Measurements from ENCODE around the gene TOB1.

TOB1 gene

DNA sequence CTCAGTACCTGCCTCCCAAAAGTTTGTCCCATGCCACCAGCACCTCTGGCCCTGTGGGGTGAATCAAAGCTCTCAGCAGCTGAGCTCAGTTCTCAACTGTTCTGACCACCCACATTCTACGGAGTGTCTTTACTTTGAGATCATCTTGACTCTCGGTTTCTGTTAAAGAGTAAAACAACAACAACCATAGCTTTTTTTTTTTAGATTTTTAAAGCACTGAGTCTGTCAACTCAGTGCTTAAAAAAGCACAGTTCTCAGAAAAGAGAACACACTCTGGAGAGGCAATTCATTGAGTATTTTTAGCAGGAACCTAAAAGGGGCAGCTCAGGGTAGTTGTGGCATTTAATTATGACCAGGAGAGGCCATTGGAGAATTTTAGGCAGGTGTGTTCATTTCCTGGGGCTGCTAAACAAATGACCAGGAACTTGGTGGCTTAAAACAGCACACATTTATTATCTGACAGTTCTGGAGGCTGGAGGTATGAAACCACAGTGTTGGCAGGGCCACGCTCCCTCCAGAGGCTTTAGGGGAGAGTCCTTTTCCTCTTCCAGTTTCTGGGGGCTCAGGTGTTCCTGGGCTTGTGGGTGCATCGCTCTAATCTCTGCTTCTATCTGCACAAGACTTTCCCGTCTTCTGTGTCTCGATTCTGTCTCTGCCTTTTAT is 37.5 kb downstream of the TOB1 start:
- DNase-seq (ENCODE audit: low read depth, low spot score) = no peak
- no peaks in the 10 kb centered on the region for H3K9me3 ChIP-seq (ENCODE audit: control insufficient read depth, insufficient read depth, low read length)
- no CpG with 5 or more reads among the region's 6 CpGs for WGBS (ENCODE audit: insufficient coverage, insufficient read length)

DNA sequence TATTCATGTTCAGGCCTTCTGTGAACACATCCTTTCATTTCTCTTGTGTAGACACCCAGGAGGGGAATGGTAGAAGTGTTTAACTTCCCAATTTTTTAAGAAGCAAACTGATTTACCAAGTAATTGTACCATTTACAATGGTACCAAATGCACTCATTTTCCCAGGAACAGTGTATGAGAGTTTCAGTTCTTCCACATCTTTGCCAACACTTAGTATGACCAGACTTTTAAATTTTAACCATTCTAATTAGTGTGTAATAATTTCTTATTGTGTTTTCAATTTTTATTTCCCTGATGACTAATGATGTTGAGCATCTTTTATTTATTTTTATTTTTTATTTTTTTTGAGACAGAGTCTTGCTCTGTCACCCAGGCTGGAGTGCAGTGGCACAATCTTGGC is 41.0 kb downstream of the TOB1 start:
- H3K27me3 ChIP-seq (ENCODE audit: control insufficient read depth, insufficient read depth, low read length) = no peaks in the 10 kb centered on the region
- H3K4me1 ChIP-seq (ENCODE audit: control insufficient read depth, insufficient read depth, low read length) = peaks cover 2% of the 10 kb centered on the region; the same call in 1 of the 2 replicates
- H3K9me3 ChIP-seq (ENCODE audit: control insufficient read depth, insufficient read depth, low read length) = no peaks in the 10 kb centered on the region
- H3K36me3 ChIP-seq (ENCODE audit: control insufficient read depth, insufficient read depth, low read length) = no peaks in the 10 kb centered on the region
- DNase-seq (ENCODE audit: low read depth, low spot score) = no peak
- H3K4me3 ChIP-seq (ENCODE audit: low read length) = no peak overlapping the region
- no peak overlapping the region for H3K27ac ChIP-seq (ENCODE audit: low read length)

More for the DNA sequence above, 37.5 kb downstream of the TOB1 start:
- H3K27me3 ChIP-seq (ENCODE audit: control insufficient read depth, insufficient read depth, low read length) = no peaks in the 10 kb centered on the region
- H3K4me1 ChIP-seq (ENCODE audit: control insufficient read depth, insufficient read depth, low read length) = peaks cover 8% of the 10 kb centered on the region
- no peak overlapping the region for H3K27ac ChIP-seq (ENCODE audit: low read length)
- H3K4me3 ChIP-seq (ENCODE audit: low read length) = no peak overlapping the region
- no peaks in the 10 kb centered on the region for H3K36me3 ChIP-seq (ENCODE audit: control insufficient read depth, insufficient read depth, low read length)

DNA sequence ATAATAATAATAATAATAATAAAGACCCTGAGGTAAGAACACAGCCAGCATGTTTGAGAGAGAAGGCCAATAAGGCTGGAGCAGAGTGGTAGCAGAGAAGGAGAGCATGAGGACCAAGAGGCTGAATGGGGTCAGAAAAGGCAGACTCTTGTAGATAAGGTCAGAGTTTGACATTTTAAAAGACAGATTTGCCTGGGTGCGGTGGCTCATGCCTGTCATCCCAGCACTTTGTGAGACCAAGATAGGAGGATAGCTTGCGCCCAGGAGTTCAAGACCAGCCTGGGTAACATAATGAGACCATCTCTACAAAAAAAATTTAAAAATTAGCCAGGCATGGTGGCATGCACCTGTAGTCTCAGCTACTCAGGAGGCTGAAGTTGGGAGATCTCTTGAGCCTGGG is 41.7 kb downstream of the TOB1 start:
- H3K36me3 ChIP-seq (ENCODE audit: control insufficient read depth, insufficient read depth, low read length) = no peaks in the 10 kb centered on the region
- no CpG with 5 or more reads among the region's 2 CpGs for WGBS (ENCODE audit: insufficient coverage, insufficient read length)

DNA sequence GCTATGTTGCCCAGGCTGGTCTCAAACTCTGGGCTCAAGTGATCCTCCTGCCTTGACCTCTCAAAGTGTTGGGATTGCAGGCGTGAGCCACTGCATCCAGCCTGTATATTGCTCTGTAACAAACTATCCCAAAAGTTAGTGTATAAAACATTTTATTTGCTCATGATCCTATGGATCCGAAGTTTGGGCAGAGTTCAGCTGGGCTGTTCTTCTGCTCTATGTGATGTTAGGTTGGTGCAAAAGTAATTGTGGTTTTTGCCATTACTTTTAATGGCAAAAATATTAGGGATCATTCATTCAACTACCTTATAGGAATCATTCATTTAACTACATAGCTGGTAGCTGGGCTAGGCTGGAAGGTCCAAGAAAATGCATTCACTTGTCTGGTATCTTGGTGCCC is 43.6 kb downstream of the TOB1 start:
- DNase-seq (ENCODE audit: low read depth, low spot score) = no peak
- H3K27ac ChIP-seq (ENCODE audit: low read length) = no peak overlapping the region
- no peak overlapping the region for H3K4me3 ChIP-seq (ENCODE audit: low read length)
- no CpG with 5 or more reads among the region's 2 CpGs for WGBS (ENCODE audit: insufficient coverage, insufficient read length)
- H3K27me3 ChIP-seq (ENCODE audit: control insufficient read depth, insufficient read depth, low read length) = no peaks in the 10 kb centered on the region
- no peaks in the 10 kb centered on the region for H3K36me3 ChIP-seq (ENCODE audit: control insufficient read depth, insufficient read depth, low read length)
- no peaks in the 10 kb centered on the region for H3K9me3 ChIP-seq (ENCODE audit: control insufficient read depth, insufficient read depth, low read length)
- H3K4me1 ChIP-seq (ENCODE audit: control insufficient read depth, insufficient read depth, low read length) = peaks cover 1% of the 10 kb centered on the region; the same call in 1 of the 2 replicates

More for the DNA sequence above, 41.7 kb downstream of the TOB1 start:
- no peak for DNase-seq (ENCODE audit: low read depth, low spot score)
- Histone ChIP-seq H3K4me3 (ENCODE audit: low read length) (no peak overlapping the region), H3K27ac (ENCODE audit: low read length) (no peak overlapping the region), H3K27me3 (ENCODE audit: control insufficient read depth, insufficient read depth, low read length) (no peaks in the 10 kb centered on the region), H3K4me1 (ENCODE audit: control insufficient read depth, insufficient read depth, low read length) (peaks cover under 1% of the 10 kb centered on the region; the same call in 1 of the 2 replicates), H3K9me3 (ENCODE audit: control insufficient read depth, insufficient read depth, low read length) (no peaks in the 10 kb centered on the region)

DNA sequence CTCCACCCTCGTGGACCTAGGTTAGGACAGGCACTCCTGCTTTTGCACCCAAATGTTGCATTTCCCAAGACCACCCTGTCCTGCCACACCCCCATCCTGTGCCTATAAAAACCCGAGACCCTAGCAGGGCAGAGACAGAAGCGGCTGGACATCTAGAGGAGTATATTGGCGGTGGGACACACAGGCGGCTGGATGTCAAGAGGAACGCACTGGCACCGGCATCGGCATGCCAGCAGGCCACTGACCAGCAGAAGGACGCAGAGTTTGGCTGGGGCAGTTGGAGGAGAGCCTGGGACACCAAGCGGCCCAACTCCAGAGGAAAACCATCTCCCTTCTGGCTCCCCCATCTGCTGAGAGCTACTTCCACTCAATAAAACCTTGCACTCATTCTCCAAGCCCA is 45.5 kb downstream of the TOB1 start:
- no peak overlapping the region for H3K4me3 ChIP-seq (ENCODE audit: low read length)
- no CpG with 5 or more reads among the region's 10 CpGs for WGBS (ENCODE audit: insufficient coverage, insufficient read length)
- H3K9me3 ChIP-seq (ENCODE audit: control insufficient read depth, insufficient read depth, low read length) = no peaks in the 10 kb centered on the region
- H3K27me3 ChIP-seq (ENCODE audit: control insufficient read depth, insufficient read depth, low read length) = no peaks in the 10 kb centered on the region
- H3K4me1 ChIP-seq (ENCODE audit: control insufficient read depth, insufficient read depth, low read length) = peaks cover 3% of the 10 kb centered on the region; the same call in 1 of the 2 replicates
- no peak for DNase-seq (ENCODE audit: low read depth, low spot score)
- no peak overlapping the region for H3K27ac ChIP-seq (ENCODE audit: low read length)
- no peaks in the 10 kb centered on the region for H3K36me3 ChIP-seq (ENCODE audit: control insufficient read depth, insufficient read depth, low read length)

DNA sequence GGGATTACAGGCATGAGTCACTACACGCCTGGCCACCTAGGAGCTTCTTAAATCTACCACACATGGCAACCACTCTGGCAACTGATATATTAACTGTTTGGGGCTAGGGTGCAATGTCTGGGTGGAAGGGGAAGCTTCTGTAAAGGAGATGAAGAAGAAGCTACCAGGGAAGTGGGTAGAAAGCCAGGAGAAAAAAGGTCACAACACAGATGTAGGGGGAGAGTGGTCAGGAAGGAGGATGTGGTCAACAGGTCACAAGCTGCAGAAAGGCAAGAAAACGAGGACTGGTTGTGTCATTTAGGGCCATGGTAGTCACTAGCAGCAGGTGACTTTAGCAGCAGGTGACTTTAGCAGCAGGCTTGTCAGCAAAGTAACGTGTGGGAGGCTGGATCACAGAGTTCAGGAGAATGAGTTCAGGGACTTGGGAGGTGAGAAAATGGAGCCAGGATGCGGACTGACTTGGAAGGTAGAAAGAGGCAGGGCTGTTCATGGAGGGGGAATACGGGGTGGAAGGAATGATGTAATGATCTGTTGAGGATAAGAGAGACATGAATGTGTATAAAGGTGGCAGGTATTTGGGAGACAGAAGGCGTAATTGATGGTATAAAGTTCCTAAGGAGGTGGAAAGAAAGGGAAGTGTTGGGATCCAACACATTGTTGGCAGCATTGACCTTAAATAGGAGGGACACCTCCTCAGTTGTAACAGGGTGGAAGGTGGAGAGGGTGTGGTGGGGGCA is 47.1 kb downstream of the TOB1 start:
- DNase-seq (ENCODE audit: low read depth, low spot score) = no peak
- Histone ChIP-seq H3K9me3 (ENCODE audit: control insufficient read depth, insufficient read depth, low read length) (no peaks in the 10 kb centered on the region), H3K27me3 (ENCODE audit: control insufficient read depth, insufficient read depth, low read length) (no peaks in the 10 kb centered on the region), H3K27ac (ENCODE audit: low read length) (no peak overlapping the region), H3K4me1 (ENCODE audit: control insufficient read depth, insufficient read depth, low read length) (peaks cover 3% of the 10 kb centered on the region; the same call in 1 of the 2 replicates), H3K36me3 (ENCODE audit: control insufficient read depth, insufficient read depth, low read length) (no peaks in the 10 kb centered on the region), H3K4me3 (ENCODE audit: low read length) (no peak overlapping the region)
- 100% methylated on average over 1 of the region's 6 CpGs for WGBS (ENCODE audit: insufficient coverage, insufficient read length)

DNA sequence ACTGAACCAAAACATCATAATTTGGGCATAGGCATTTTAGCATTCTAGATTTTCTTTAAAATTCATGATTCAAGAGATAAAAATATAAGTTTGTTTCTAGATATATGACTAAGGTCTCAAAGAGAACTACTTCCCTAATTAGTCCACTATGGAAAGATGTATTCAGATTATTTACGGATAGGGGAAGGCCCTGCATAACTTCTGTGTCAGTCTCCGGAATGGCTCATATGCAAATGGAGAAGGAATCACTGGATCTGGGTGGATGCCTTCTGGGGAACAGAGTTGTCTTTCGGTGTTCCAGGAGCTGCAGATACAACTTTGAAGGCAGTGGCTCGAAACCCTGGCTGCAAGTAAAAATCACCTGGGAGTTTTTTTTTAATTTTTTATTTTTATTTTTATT is 47.9 kb downstream of the TOB1 start:
- WGBS (ENCODE audit: insufficient coverage, insufficient read length) = no CpG with 5 or more reads among the region's 4 CpGs
- Histone ChIP-seq H3K4me1 (ENCODE audit: control insufficient read depth, insufficient read depth, low read length) (peaks cover 3% of the 10 kb centered on the region; the same call in 1 of the 2 replicates), H3K27ac (ENCODE audit: low read length) (no peak overlapping the region), H3K36me3 (ENCODE audit: control insufficient read depth, insufficient read depth, low read length) (no peaks in the 10 kb centered on the region), H3K4me3 (ENCODE audit: low read length) (no peak overlapping the region), H3K9me3 (ENCODE audit: control insufficient read depth, insufficient read depth, low read length) (no peaks in the 10 kb centered on the region), H3K27me3 (ENCODE audit: control insufficient read depth, insufficient read depth, low read length) (no peaks in the 10 kb centered on the region)
- DNase-seq (ENCODE audit: low read depth, low spot score) = no peak

DNA sequence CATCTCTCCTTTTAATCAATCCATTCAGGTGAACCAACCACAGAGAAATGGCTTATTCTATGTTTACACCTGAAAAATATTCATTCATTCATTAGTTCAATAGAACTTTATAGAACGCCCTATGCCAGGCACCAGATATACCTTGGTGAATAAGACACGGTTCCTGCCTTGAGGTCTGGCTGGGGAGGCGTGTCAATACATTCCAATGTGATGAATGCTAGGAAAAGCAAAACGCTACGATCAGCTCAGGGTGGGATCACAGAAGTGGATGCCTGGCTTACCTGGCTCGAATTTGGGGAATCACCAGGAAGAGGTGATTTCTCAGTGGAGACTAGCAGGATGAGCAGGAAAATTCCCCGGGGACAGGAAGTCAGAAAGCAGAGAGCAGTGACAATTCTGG is 48.3 kb downstream of the TOB1 start:
- no peak for DNase-seq (ENCODE audit: low read depth, low spot score)
- H3K27me3 ChIP-seq (ENCODE audit: control insufficient read depth, insufficient read depth, low read length) = no peaks in the 10 kb centered on the region
- H3K4me1 ChIP-seq (ENCODE audit: control insufficient read depth, insufficient read depth, low read length) = peaks cover 3% of the 10 kb centered on the region; the same call in 1 of the 2 replicates
- no peaks in the 10 kb centered on the region for H3K36me3 ChIP-seq (ENCODE audit: control insufficient read depth, insufficient read depth, low read length)
- no peak overlapping the region for H3K4me3 ChIP-seq (ENCODE audit: low read length)
- no peaks in the 10 kb centered on the region for H3K9me3 ChIP-seq (ENCODE audit: control insufficient read depth, insufficient read depth, low read length)
- H3K27ac ChIP-seq (ENCODE audit: low read length) = no peak overlapping the region
- WGBS (ENCODE audit: insufficient coverage, insufficient read length) = no CpG with 5 or more reads among the region's 7 CpGs

DNA sequence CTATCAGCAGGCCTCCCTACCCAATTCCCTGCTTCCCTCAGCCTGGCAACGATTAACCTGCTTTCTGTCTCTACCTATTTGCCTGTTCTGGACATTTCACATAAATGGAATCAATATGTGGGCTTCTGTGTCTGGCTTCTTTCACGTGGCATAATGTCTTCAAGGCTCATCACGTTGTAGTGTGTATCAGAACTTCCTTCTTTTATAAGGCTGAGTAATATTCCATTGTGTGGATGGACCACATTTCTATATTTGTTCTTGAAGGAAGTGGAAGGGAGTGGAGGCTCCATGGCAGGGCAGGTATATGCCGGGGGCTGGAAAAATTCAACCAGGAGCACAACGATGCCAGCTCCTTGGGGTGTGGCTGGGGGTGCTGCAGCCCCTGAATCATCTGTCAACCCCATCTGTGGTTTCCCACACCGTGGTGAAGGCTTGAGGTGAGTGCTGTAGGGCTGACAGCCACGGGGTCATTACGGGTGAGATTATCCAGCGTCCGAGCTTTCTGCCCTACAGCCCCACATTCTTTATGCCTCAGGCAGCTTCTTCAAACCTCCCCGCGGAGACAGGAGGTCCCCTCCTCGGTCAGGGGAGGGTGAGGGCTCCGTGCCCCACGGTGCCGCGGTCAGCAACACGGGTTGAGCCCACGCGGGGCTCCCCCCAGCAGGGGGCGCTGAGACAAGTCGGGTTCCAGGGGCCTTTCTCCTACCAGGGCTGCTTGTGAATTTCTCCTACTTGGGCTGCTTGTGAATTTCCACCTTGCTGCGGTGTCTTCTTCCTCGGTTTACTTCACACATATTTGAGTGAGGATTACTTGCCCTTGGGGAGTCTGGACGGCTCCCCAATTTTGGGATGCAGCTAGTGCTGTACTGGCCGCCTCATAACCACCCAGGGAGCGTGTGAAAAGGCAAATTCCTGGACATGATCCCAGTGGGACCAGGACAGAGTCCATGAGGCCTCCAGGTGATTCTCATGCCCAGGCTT is 49.1 kb downstream of the TOB1 start:
- Histone ChIP-seq H3K27ac (ENCODE audit: low read length) (no peak overlapping the region), H3K9me3 (ENCODE audit: control insufficient read depth, insufficient read depth, low read length) (no peaks in the 10 kb centered on the region), H3K27me3 (ENCODE audit: control insufficient read depth, insufficient read depth, low read length) (no peaks in the 10 kb centered on the region), H3K4me3 (ENCODE audit: low read length) (no peak overlapping the region), H3K4me1 (ENCODE audit: control insufficient read depth, insufficient read depth, low read length) (peaks cover 3% of the 10 kb centered on the region; the same call in 1 of the 2 replicates), H3K36me3 (ENCODE audit: control insufficient read depth, insufficient read depth, low read length) (no peaks in the 10 kb centered on the region)
- no CpG with 5 or more reads among the region's 27 CpGs for WGBS (ENCODE audit: insufficient coverage, insufficient read length)
- DNase-seq (ENCODE audit: low read depth, low spot score) = no peak

DNA sequence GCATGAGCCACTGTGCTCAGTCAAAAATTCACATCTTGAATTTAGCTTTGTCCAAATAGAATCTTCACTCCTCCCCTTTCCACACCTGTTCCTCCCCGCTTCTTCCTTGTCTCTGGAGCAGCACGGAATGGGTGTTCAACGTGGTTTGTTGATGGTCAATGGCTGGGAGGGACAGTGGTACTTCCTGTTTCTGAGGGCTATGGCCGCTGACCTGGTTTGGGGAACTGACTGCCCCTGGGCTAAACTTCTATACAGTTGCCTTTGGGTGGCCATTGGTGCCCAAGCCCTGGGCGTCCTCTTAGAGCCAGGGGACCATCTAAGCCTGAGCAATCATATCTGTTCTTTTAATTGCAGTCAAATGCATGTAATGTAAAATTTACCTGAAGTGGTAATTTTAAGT is 49.9 kb downstream of the TOB1 start:
- no peak for DNase-seq (ENCODE audit: low read depth, low spot score)
- H3K9me3 ChIP-seq (ENCODE audit: control insufficient read depth, insufficient read depth, low read length) = no peaks in the 10 kb centered on the region
- no peaks in the 10 kb centered on the region for H3K36me3 ChIP-seq (ENCODE audit: control insufficient read depth, insufficient read depth, low read length)
- no CpG with 5 or more reads among the region's 5 CpGs for WGBS (ENCODE audit: insufficient coverage, insufficient read length)
- no peak overlapping the region for H3K27ac ChIP-seq (ENCODE audit: low read length)
- H3K4me1 ChIP-seq (ENCODE audit: control insufficient read depth, insufficient read depth, low read length) = peaks cover 3% of the 10 kb centered on the region; the same call in 1 of the 2 replicates
- H3K4me3 ChIP-seq (ENCODE audit: low read length) = no peak overlapping the region
- H3K27me3 ChIP-seq (ENCODE audit: control insufficient read depth, insufficient read depth, low read length) = no peaks in the 10 kb centered on the region

All from iPS DF 6.9 (cell line).